K562 (cell line): Measurements from ENCODE around the gene METTL3. TPM values are rescaled to one million over a fixed set of nuclear protein-coding genes. Genes with fewer than 3 reads are reported as not detected.

Experiments
- ADNP ChIP-seq: fragments of 200-800 bp; sonication (Bioruptor generic); IDR thresholded peaks from 2 replicates; pipeline ENCODE4 v1.6.1; 2016; ENCODE audit warnings: missing genetic modification characterization, missing compliant biosample characterization
- MBD2 ChIP-seq: sonication (generic); IDR thresholded peaks from 2 replicates; pipeline ENCODE4 v1.6.1; 2016; ENCODE audit warnings: low read depth, borderline replicate concordance
- NFIC ChIP-seq: fragments of 450-650 bp; IDR thresholded peaks from 2 replicates; pipeline ENCODE4 v1.6.1; 2017; ENCODE audit warnings: mild to moderate bottlenecking, inconsistent platforms
- PHF8 ChIP-seq: fragments of 200-600 bp; sonication (generic); IDR thresholded peaks from 2 replicates; pipeline ENCODE4 v1.6.1; 2012; ENCODE audit warnings: mixed run types, mild to moderate bottlenecking, inconsistent platforms, low read length, moderate library complexity, borderline replicate concordance
- SIX5 ChIP-seq, 2 experiments: IDR thresholded peaks; 2 replicates each; pipeline ENCODE4 v1.6.1; 2011; ENCODE audit warnings: low read length in 2 of 2, borderline replicate concordance in 1 of 2, low read depth in 1 of 2, mild to moderate bottlenecking in 1 of 2, moderate library complexity in 1 of 2; ENCODE audit not compliant: insufficient read depth in 1 of 2
- SLC30A9 ChIP-seq: fragments of 250-450 bp; sonication (Bioruptor Pico); IDR thresholded peaks from 2 replicates; pipeline ENCODE4 v1.8.0; 2022; ENCODE audit warnings: mild to moderate bottlenecking, moderate library complexity
- STAG1 ChIP-seq: sonication (generic); formaldehyde crosslinking; IDR thresholded peaks from 2 replicates; pipeline ENCODE4 v1.5.0; 2020; ENCODE audit warnings: missing genetic modification reagents, borderline replicate concordance
- TCF7 ChIP-seq: sonication (generic); IDR thresholded peaks from 2 replicates; pipeline ENCODE4 v1.6.1; 2016; ENCODE audit warnings: antibody characterized with exemption, borderline replicate concordance
- ZBTB8A ChIP-seq: fragments of 450-650 bp; IDR thresholded peaks from 2 replicates; pipeline ENCODE4 v1.6.1; 2018; ENCODE audit warnings: mild to moderate bottlenecking, moderate library complexity; ENCODE audit not compliant: partially characterized antibody
- ZNF133 ChIP-seq: fragments of 250-450 bp; sonication (Bioruptor Pico); IDR thresholded peaks from 2 replicates; pipeline ENCODE4 v1.4.0; 2020; ENCODE audit warnings: mild to moderate bottlenecking
- ZNF586 ChIP-seq: fragments of 450-650 bp; formaldehyde crosslinking; conservative IDR thresholded peaks from 2 replicates; pipeline ENCODE4 v1.4.0; 2020; ENCODE audit warnings: mild to moderate bottlenecking, moderate library complexity
- polyA plus RNA-seq, 8 experiments: library from polyadenylated mRNA; depleted of rRNA in 4 of 8; stranded (reverse) in 5 of 8; unstranded in 3 of 8; fragments of >200 nt; fragmentation: Nextera tagmentation in 2 of 8; fragmentation: Illumina TruSeq in 1 of 8; extraction: Ambion mirVana in 2 of 8; extraction: Trizol in 1 of 8; gene quantifications; 2 replicates each; pipeline versions ENCODE4 v1.2.1 to v1.2.3, GENCODE V29; 2011 to 2014; ENCODE audit warnings: inconsistent platforms in 1 of 8, missing spikeins in 1 of 8
- total RNA-seq, 7 experiments: library from RNA; depleted of rRNA in 6 of 7; stranded (reverse); fragments of >200 nt in 6 of 7; fragmentation: Illumina TruSeq in 2 of 7; extraction: Trizol in 2 of 7; gene quantifications; 2 replicates each; pipeline versions ENCODE4 v1.2.1 to v1.2.3, GENCODE V29; 2011 to 2021; ENCODE audit warnings: low replicate concordance in 1 of 7
- TF ChIP-seq, protein P1 (sequence below): fragments of 250-450 bp; sonication (Bioruptor Pico); IDR thresholded peaks from 2 replicates; pipeline ENCODE4 v1.5.0; 2021
- TF ChIP-seq, protein P2 (sequence below): fragments of 250-450 bp; sonication (Bioruptor Pico); IDR thresholded peaks from 2 replicates; pipeline ENCODE4 v1.4.0; 2020; ENCODE audit warnings: mild to moderate bottlenecking, moderate library complexity, borderline replicate concordance
- TF ChIP-seq, protein P3 (sequence below): fragments of 200-400 bp; formaldehyde crosslinking; IDR thresholded peaks from 2 replicates; pipeline ENCODE4 v1.6.1; 2017; ENCODE audit warnings: mild to moderate bottlenecking, low read depth, low read length, moderate library complexity
- TF ChIP-seq, protein P4 (sequence below): IDR thresholded peaks from 2 replicates; pipeline ENCODE4 v1.6.1; 2011; ENCODE audit warnings: borderline replicate concordance, low read depth, mild to moderate bottlenecking, moderate library complexity, low read length; ENCODE audit not compliant: insufficient read depth, poor library complexity, severe bottlenecking
- TF ChIP-seq, protein P5 (sequence below): fragments of 450-650 bp; formaldehyde crosslinking; IDR thresholded peaks from 2 replicates; pipeline ENCODE4 v1.4.0; 2020; ENCODE audit warnings: mild to moderate bottlenecking, mixed read lengths

Gene METTL3
- total and polyA plus RNA-seq, 9 of the 15 experiments (the other 6 are each of a cell fraction or from before 2014, with no cell fraction given), result 42.1 to 151 (median 65.7) TPM

DNA sequence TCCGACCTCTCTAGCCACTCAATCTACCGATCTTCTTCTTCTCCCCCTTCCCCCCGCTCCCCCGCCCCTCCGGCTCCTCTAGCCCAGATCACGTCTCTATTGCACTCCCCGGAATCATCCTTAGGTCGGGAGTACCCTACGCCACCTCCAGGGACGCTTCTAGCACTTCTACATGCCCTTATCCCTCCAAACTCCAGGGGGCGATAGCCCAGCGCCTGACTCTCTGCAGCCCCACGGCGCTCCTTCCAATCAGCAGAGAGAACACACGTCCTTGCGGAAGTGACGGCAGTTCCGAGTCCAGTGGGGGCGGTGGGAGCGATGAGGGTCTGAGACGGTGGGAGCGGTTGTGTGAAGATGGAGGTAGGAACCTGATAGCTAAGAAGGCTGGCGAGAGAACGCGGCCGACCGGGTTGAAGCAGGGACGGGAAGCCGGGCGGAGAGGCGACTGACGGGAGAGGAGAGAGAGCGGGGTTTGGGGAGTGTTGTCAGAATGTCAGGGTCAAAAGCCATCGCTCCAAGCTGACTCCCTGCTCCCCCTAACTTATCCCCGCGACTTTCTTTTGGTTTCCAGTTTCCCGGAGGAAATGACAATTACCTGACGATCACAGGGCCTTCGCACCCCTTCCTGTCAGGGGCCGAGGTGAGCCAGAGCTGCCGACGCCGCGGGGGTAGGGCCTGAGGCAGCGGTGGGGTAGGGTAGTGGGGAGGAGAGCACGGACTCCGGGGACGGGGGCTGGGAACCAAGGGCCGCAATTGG, 34.0 kb downstream of the METTL3 start, which contains the start of the genes RAB2B and TOX4 (continued):
- no peak for TF ChIP-seq SIX5 (IDR thresholded peaks at IDR 0.05; ENCODE audit: borderline replicate concordance in 1 of 2, insufficient read depth in 1 of 2, low read depth in 1 of 2, low read length in 2 of 2)
- TF ChIP-seq, protein P1, sequence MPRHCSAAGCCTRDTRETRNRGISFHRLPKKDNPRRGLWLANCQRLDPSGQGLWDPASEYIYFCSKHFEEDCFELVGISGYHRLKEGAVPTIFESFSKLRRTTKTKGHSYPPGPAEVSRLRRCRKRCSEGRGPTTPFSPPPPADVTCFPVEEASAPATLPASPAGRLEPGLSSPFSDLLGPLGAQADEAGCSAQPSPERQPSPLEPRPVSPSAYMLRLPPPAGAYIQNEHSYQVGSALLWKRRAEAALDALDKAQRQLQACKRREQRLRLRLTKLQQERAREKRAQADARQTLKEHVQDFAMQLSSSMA (CRISPR knock-in tag), result no peak
- peak; percentile 76; the same call in 1 of the 2 replicates for TF ChIP-seq PHF8
- no peak for TF ChIP-seq ADNP (tag)
- TF ChIP-seq, protein P2, sequence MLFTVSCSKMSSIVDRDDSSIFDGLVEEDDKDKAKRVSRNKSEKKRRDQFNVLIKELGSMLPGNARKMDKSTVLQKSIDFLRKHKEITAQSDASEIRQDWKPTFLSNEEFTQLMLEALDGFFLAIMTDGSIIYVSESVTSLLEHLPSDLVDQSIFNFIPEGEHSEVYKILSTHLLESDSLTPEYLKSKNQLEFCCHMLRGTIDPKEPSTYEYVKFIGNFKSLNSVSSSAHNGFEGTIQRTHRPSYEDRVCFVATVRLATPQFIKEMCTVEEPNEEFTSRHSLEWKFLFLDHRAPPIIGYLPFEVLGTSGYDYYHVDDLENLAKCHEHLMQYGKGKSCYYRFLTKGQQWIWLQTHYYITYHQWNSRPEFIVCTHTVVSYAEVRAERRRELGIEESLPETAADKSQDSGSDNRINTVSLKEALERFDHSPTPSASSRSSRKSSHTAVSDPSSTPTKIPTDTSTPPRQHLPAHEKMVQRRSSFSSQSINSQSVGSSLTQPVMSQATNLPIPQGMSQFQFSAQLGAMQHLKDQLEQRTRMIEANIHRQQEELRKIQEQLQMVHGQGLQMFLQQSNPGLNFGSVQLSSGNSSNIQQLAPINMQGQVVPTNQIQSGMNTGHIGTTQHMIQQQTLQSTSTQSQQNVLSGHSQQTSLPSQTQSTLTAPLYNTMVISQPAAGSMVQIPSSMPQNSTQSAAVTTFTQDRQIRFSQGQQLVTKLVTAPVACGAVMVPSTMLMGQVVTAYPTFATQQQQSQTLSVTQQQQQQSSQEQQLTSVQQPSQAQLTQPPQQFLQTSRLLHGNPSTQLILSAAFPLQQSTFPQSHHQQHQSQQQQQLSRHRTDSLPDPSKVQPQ (CRISPR knock-in tag), result no peak
- no peak for TF ChIP-seq ZNF586 (CRISPR knock-in tag)
- TF ChIP-seq SLC30A9 (CRISPR knock-in tag), result no peak
- TF ChIP-seq, protein P3, sequence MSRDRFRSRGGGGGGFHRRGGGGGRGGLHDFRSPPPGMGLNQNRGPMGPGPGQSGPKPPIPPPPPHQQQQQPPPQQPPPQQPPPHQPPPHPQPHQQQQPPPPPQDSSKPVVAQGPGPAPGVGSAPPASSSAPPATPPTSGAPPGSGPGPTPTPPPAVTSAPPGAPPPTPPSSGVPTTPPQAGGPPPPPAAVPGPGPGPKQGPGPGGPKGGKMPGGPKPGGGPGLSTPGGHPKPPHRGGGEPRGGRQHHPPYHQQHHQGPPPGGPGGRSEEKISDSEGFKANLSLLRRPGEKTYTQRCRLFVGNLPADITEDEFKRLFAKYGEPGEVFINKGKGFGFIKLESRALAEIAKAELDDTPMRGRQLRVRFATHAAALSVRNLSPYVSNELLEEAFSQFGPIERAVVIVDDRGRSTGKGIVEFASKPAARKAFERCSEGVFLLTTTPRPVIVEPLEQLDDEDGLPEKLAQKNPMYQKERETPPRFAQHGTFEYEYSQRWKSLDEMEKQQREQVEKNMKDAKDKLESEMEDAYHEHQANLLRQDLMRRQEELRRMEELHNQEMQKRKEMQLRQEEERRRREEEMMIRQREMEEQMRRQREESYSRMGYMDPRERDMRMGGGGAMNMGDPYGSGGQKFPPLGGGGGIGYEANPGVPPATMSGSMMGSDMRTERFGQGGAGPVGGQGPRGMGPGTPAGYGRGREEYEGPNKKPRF, result no peak
- TF ChIP-seq, protein P4, sequence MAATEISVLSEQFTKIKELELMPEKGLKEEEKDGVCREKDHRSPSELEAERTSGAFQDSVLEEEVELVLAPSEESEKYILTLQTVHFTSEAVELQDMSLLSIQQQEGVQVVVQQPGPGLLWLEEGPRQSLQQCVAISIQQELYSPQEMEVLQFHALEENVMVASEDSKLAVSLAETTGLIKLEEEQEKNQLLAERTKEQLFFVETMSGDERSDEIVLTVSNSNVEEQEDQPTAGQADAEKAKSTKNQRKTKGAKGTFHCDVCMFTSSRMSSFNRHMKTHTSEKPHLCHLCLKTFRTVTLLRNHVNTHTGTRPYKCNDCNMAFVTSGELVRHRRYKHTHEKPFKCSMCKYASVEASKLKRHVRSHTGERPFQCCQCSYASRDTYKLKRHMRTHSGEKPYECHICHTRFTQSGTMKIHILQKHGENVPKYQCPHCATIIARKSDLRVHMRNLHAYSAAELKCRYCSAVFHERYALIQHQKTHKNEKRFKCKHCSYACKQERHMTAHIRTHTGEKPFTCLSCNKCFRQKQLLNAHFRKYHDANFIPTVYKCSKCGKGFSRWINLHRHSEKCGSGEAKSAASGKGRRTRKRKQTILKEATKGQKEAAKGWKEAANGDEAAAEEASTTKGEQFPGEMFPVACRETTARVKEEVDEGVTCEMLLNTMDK, result peak; percentile 78
- no peak for TF ChIP-seq TCF7
- no peak for TF ChIP-seq ZBTB8A
- no peak for TF ChIP-seq ZNF133 (CRISPR knock-in tag)
- no peak for TF ChIP-seq NFIC
- TF ChIP-seq MBD2, result peak; percentile 17; the same call in 1 of the 2 replicates
- TF ChIP-seq STAG1 (CRISPR knock-in tag), result no peak
- TF ChIP-seq, protein P5, sequence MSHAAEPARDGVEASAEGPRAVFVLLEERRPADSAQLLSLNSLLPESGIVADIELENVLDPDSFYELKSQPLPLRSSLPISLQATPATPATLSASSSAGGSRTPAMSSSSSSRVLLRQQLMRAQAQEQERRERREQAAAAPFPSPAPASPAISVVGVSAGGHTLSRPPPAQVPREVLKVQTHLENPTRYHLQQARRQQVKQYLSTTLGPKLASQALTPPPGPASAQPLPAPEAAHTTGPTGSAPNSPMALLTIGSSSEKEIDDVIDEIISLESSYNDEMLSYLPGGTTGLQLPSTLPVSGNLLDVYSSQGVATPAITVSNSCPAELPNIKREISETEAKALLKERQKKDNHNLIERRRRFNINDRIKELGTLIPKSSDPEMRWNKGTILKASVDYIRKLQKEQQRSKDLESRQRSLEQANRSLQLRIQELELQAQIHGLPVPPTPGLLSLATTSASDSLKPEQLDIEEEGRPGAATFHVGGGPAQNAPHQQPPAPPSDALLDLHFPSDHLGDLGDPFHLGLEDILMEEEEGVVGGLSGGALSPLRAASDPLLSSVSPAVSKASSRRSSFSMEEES (CRISPR knock-in tag), result no peak
